H1 (cell line): Measurements from ENCODE around the gene KLHL30. TPM values are rescaled to one million over a fixed set of nuclear protein-coding genes. Genes with fewer than 3 reads are reported as not detected.

Experiments used
- CTCF ChIA-PET: fragments of 300-600 bp; sonication (Branson Sonifier 250); formaldehyde crosslinking; loops from one replicate; lab custom pipeline; 2021; ENCODE audit not compliant: partially characterized antibody; lab: Charles Lee
- POLR2A ChIA-PET: fragments of 300-600 bp; sonication (Branson Sonifier 250); formaldehyde crosslinking; loops from one replicate; lab custom pipeline; 2021; ENCODE audit warnings: inconsistent platforms; ENCODE audit not compliant: partially characterized antibody; lab: Charles Lee
- DNase-seq, 2 experiments: peaks; one replicate each; pipeline versions ENCODE4 v3.0.0 to v3.0.0-alpha.2; 2010 to 2022; ENCODE audit warnings: low spot score in 2 of 2, low read depth in 1 of 2, mixed read lengths in 1 of 2
- FAIRE-seq: peaks from 2 replicates; lab custom pipeline; 2011; peaks lifted over from hg19 to GRCh38; lab: Jason Lieb, UNC
- H2AFZ ChIP-seq: 2 replicates; pipeline ENCODE4 v1.8.1; 2012; ENCODE audit warnings: low read length, inconsistent platforms
- H2AK5ac ChIP-seq: 2 replicates; pipeline ENCODE4 v1.6.1; 2013; ENCODE audit warnings: low read depth, low read length
- H2BK120ac ChIP-seq: replicated peaks from 2 replicates; pipeline ENCODE3; 2013; ENCODE audit warnings: low read depth, low read length, inconsistent platforms
- H2BK12ac ChIP-seq: 2 replicates; pipeline ENCODE4 v1.6.1; 2013; ENCODE audit warnings: low read depth, low read length
- H2BK15ac ChIP-seq: 2 replicates; pipeline ENCODE4 v1.6.1; 2013; ENCODE audit warnings: low read length
- H2BK20ac ChIP-seq: 2 replicates; pipeline ENCODE4 v1.6.1; 2013; ENCODE audit warnings: low read length
- H2BK5ac ChIP-seq: 2 replicates; pipeline ENCODE4 v1.6.1; 2013; ENCODE audit warnings: low read depth, low read length
- H3K14ac ChIP-seq: 2 replicates; pipeline ENCODE4 v1.6.1; 2013; ENCODE audit warnings: inconsistent platforms; ENCODE audit not compliant: insufficient read length
- H3K18ac ChIP-seq: 2 replicates; pipeline ENCODE4 v1.6.1; 2013; ENCODE audit warnings: low read length; ENCODE audit errors: extremely low read depth
- H3K23ac ChIP-seq: 2 replicates; pipeline ENCODE4 v1.6.1; 2013; ENCODE audit warnings: inconsistent platforms; ENCODE audit not compliant: insufficient read length
- H3K23me2 ChIP-seq: 2 replicates; pipeline ENCODE4 v1.6.1; 2013; ENCODE audit warnings: low read depth, low read length
- H3K27ac ChIP-seq: 2 replicates; pipeline ENCODE4 v1.6.1; 2011; ENCODE audit warnings: low read depth, low read length, inconsistent platforms
- H3K27me3 ChIP-seq, 4 experiments: replicated peaks in 1 of 4; 1 replicate in 1 of 4; 2 replicates in 3 of 4; pipeline versions ENCODE4 v1.6.1 to v1.8.1; 2011 to 2013; ENCODE audit warnings: low read length in 3 of 4, mild to moderate bottlenecking in 3 of 4, inconsistent platforms in 2 of 4, mixed read lengths in 2 of 4, moderate library complexity in 1 of 4; ENCODE audit not compliant: control insufficient read depth in 3 of 4, insufficient read depth in 3 of 4; ENCODE audit errors: extremely low read depth in 1 of 4
- H3K36me3 ChIP-seq, 4 experiments: 2 replicates each; pipeline versions ENCODE4 v1.6.1 to v1.8.1; 2011 to 2013; ENCODE audit warnings: mild to moderate bottlenecking in 4 of 4, low read length in 3 of 4, moderate library complexity in 2 of 4, control low read depth in 1 of 4, inconsistent platforms in 1 of 4; ENCODE audit not compliant: insufficient read depth in 4 of 4, control insufficient read depth in 2 of 4
- H3K4ac ChIP-seq: replicated peaks from 2 replicates; pipeline ENCODE3; 2013; ENCODE audit warnings: low read length, low read depth, mixed read lengths, inconsistent platforms; ENCODE audit not compliant: insufficient read length
- H3K4me1 ChIP-seq, 4 experiments: replicated peaks in 1 of 4; 1 replicate in 1 of 4; 2 replicates in 3 of 4; pipeline versions ENCODE4 v1.6.1 to v1.8.1; 2011 to 2013; ENCODE audit warnings: low read length in 3 of 4, inconsistent platforms in 2 of 4, mixed read lengths in 1 of 4; ENCODE audit not compliant: insufficient read depth in 4 of 4, control insufficient read depth in 3 of 4
- H3K4me2 ChIP-seq, 2 experiments: 2 replicates each; pipeline versions ENCODE4 v1.6.1 to v1.8.1; 2011 to 2013; ENCODE audit warnings: low read depth in 2 of 2, low read length in 2 of 2, control low read depth in 1 of 2, inconsistent platforms in 1 of 2, mild to moderate bottlenecking in 1 of 2; ENCODE audit not compliant: insufficient read depth in 1 of 2
- H3K4me3 ChIP-seq, 4 experiments: fragments of 200-600, 300-600 bp in 1 of 4; sonication (generic), shearing (Covaris generic), sonication (Bioruptor Twin) in 1 of 4; 2 replicates each; pipeline versions ENCODE4 v1.5.1 to v1.8.1; 2011 to 2016; ENCODE audit warnings: low read length in 4 of 4, low read depth in 3 of 4, control low read depth in 2 of 4, inconsistent platforms in 2 of 4, mild to moderate bottlenecking in 2 of 4, mixed read lengths in 1 of 4, moderate library complexity in 1 of 4; ENCODE audit not compliant: insufficient read depth in 2 of 4; ENCODE audit errors: extremely low read depth in 1 of 4
- H3K56ac ChIP-seq: replicated peaks from 2 replicates; pipeline ENCODE3; 2013; ENCODE audit warnings: low read depth, mild to moderate bottlenecking, mixed read lengths, low read length, inconsistent platforms; ENCODE audit not compliant: insufficient read length
- H3K79me1 ChIP-seq: 2 replicates; pipeline ENCODE4 v1.6.1; 2013; ENCODE audit warnings: low read depth, low read length, control low read depth
- H3K79me2 ChIP-seq, 2 experiments: 2 replicates each; pipeline versions ENCODE4 v1.6.1 to v1.8.1; 2012 to 2013; ENCODE audit warnings: low read length in 2 of 2, mild to moderate bottlenecking in 2 of 2, inconsistent platforms in 1 of 2; ENCODE audit not compliant: insufficient read depth in 2 of 2, control insufficient read depth in 1 of 2
- H3K9ac ChIP-seq, 4 experiments: replicated peaks in 1 of 4; 1 replicate in 1 of 4; 2 replicates in 3 of 4; pipeline versions ENCODE4 v1.6.1 to v1.8.1; 2011 to 2013; ENCODE audit warnings: low read depth in 3 of 4, low read length in 3 of 4, control low read depth in 2 of 4, mild to moderate bottlenecking in 2 of 4, moderate library complexity in 2 of 4, inconsistent platforms in 1 of 4; ENCODE audit errors: extremely low read depth in 1 of 4
- H3K9me3 ChIP-seq, 2 experiments: 2 replicates each; pipeline versions ENCODE4 v1.6.1 to v1.8.1; 2012 to 2013; ENCODE audit warnings: mild to moderate bottlenecking in 2 of 2, moderate library complexity in 2 of 2, control low read depth in 1 of 2, inconsistent platforms in 1 of 2, low read depth in 1 of 2, low read length in 1 of 2, mixed read lengths in 1 of 2; ENCODE audit not compliant: insufficient read depth in 2 of 2
- H4K20me1 ChIP-seq, 2 experiments: replicated peaks in 1 of 2; 2 replicates each; pipeline versions ENCODE3 to v1.8.1; 2011 to 2013; ENCODE audit warnings: inconsistent platforms in 2 of 2, low read length in 2 of 2, mild to moderate bottlenecking in 1 of 2; ENCODE audit not compliant: insufficient read depth in 2 of 2, control insufficient read depth in 1 of 2
- H4K5ac ChIP-seq: 2 replicates; pipeline ENCODE4 v1.6.1; 2013; ENCODE audit warnings: low read length, low read depth, mixed read lengths, inconsistent platforms; ENCODE audit not compliant: insufficient read length
- H4K8ac ChIP-seq: 2 replicates; pipeline ENCODE4 v1.8.0; 2013; ENCODE audit warnings: mild to moderate bottlenecking, moderate library complexity, low read length, inconsistent platforms; ENCODE audit not compliant: insufficient read depth; ENCODE audit errors: extremely low read depth
- H4K91ac ChIP-seq: replicated peaks from 2 replicates; pipeline ENCODE3; 2013; ENCODE audit warnings: low read length, mixed read lengths, inconsistent platforms; ENCODE audit not compliant: insufficient read length
- BRCA1 ChIP-seq: IDR thresholded peaks from 2 replicates; pipeline ENCODE4 v1.6.1; 2012; ENCODE audit warnings: low read depth, low read length, improper control_type of control experiment
- SAP30 ChIP-seq: fragments of 300-600 bp; sonication (generic); IDR thresholded peaks from 2 replicates; pipeline ENCODE4 v1.7.1; 2012; ENCODE audit warnings: low read length, moderate library complexity, mild to moderate bottlenecking, inconsistent platforms; ENCODE audit not compliant: insufficient read depth, insufficient replicate concordance
- SUZ12 ChIP-seq: fragments of 200-600 bp; sonication (generic); IDR thresholded peaks from 2 replicates; pipeline ENCODE4 v1.6.1; 2012; ENCODE audit warnings: mild to moderate bottlenecking, inconsistent platforms, low read length, moderate library complexity, mixed read lengths
- TCF12 ChIP-seq: IDR thresholded peaks from 2 replicates; pipeline ENCODE4 v1.6.1; 2011; ENCODE audit warnings: low read depth, mild to moderate bottlenecking, low read length
- WGBS, 2 experiments: shearing (Covaris generic) in 1 of 2; methylation state at CpG; one replicate each; pipeline versions ENCODE4 v1.1.6 to v1.1.7; 2013 to 2015; ENCODE audit warnings: low lambda C conversion rate in 2 of 2, mixed read lengths in 2 of 2, inconsistent platforms in 1 of 2, low coverage in 1 of 2, missing lambda C conversion rate in 1 of 2; ENCODE audit not compliant: insufficient replicate concordance in 2 of 2, insufficient coverage in 1 of 2, insufficient read length in 1 of 2; ENCODE audit errors: extremely low coverage in 1 of 2, missing lambda C conversion rate in 1 of 2; 5-methylcytosine and 5-hydroxymethylcytosine counted together
- polyA plus RNA-seq, 7 experiments: library from polyadenylated mRNA; depleted of rRNA in 3 of 7; stranded (reverse) in 5 of 7; unstranded in 2 of 7; fragments of >200 nt in 5 of 7; fragments of 200-250 nt in 2 of 7; gene quantifications; 1 replicate in 5 of 7; 2 replicates in 1 of 7; 4 replicates in 1 of 7; pipeline versions ENCODE4 v1.2.1 to v1.2.3, GENCODE V29; 2011 to 2013; ENCODE audit warnings: missing spikeins in 2 of 7, mixed read lengths in 2 of 7
- total RNA-seq: library from RNA; stranded (reverse); fragmentation: NEBNext Ultra II Directional; extraction: Animal tissue kit (Norgen Biotek cat#: 25700); gene quantifications from 2 replicates; pipeline ENCODE4 v1.2.1, GENCODE V29; 2021

The KLHL30 gene
- total and polyA plus RNA-seq, 2 of the 8 experiments (the other 6 are each of a cell fraction or from before 2014, with no cell fraction given), result not detected

GRCh38 chr2:238169708-238170251 lies 31.3 kb downstream of the KLHL30 start:
- Histone ChIP-seq H3K14ac (no peak overlapping the region), H4K91ac (no peak overlapping the region), H3K4me1 (no peaks in the 10 kb centered on the region), H4K8ac (no peak overlapping the region), H2AK5ac (no peak overlapping the region), H2BK20ac (no peak overlapping the region), H2BK15ac (no peak overlapping the region), H3K4me2 (no peak overlapping the region), H3K36me3 (peaks cover 2 to 26% (median 5%) of the 10 kb centered on the region in 4 experiments; a peak in 4 of 8 replicates), H3K23ac (no peak overlapping the region), H3K4me3 (no peak overlapping the region), H3K27ac (no peak overlapping the region), H2BK5ac (no peak overlapping the region), H3K4ac (no peak overlapping the region), H3K56ac (no peak overlapping the region), H3K79me2 (no peaks in the 10 kb centered on the region), H2BK120ac (no peak overlapping the region), H3K23me2 (no peaks in the 10 kb centered on the region), H4K20me1 (peaks cover 8 to 18% of the 10 kb centered on the region in 2 experiments), H3K79me1 (no peaks in the 10 kb centered on the region; the same call in 1 of the 2 replicates), H3K27me3 (peaks cover 0 to 5% (median 3%) of the 10 kb centered on the region in 4 experiments; a peak in 5 of 7 replicates), H2AFZ (no peak overlapping the region), H3K18ac (no peak overlapping the region), H3K9ac (no peak overlapping the region), H2BK12ac (no peak overlapping the region), H3K9me3 (no peaks in the 10 kb centered on the region), H4K5ac (no peak overlapping the region)
- TF ChIP-seq SAP30, result no peak
- TF ChIP-seq BRCA1, result no peak
- no peak for TF ChIP-seq TCF12
- no peak for TF ChIP-seq SUZ12
- ChIA-PET POLR2A (interaction anchor here (0.9 kb wide), 1 partner anchor 85 kb away, joined by 3 read pairs; no protein-coding TSS in a partner anchor), CTCF (interaction anchor here (0.7 to 1.0 kb wide), 2 partner anchors 9 to 19 kb away, joined by 3 read pairs; no protein-coding TSS in a partner anchor)
- WGBS, 2 experiments, result 86% methylated on average over 5 of the region's 5 CpGs; no CpG with 5 or more reads in 1 of the 2 experiments
- FAIRE-seq (no peak), DNase-seq (no peak)
